NCI-H2029 (cell line): ENCODE results near the gene RGL4.
A peak's percentile ranks its signal among the peaks of the same experiment; 100 is the strongest.
"Not testable (repeated sequence)": the region's sequence is repeated elsewhere in the genome, so short reads cannot be mapped to it uniquely, and the experiment has no call there.

Experiments
- DNase-seq: peaks from one replicate; lab custom pipeline; 2025; lab: John Stamatoyannopoulos, UW

Gene RGL4

GRCh38 chr22:23698673-23699235 lies 7.9 kb downstream of the RGL4 start:
- no peak for DNase-seq

GRCh38 chr22:23700706-23701105 lies 9.9 kb downstream of the RGL4 start:
- DNase-seq, result no peak

GRCh38 chr22:23704062-23704461 lies 13.2 kb downstream of the RGL4 start:
- no peak for DNase-seq

- DNase-seq, result no peak
These were observed 14.0 kb downstream of the RGL4 start for GRCh38 chr22:23704829-23705228.

- DNase-seq, result no peak
These were observed 14.5 kb downstream of the RGL4 start for GRCh38 chr22:23705358-23705757.

- DNase-seq, result no peak
These were observed 17.5 kb downstream of the RGL4 start for GRCh38 chr22:23708270-23708669.

- no peak for DNase-seq
These were observed 18.3 kb downstream of the RGL4 start for GRCh38 chr22:23709107-23709506.

- no peak for DNase-seq
These were observed 21.4 kb downstream of the RGL4 start for GRCh38 chr22:23712256-23712655.

GRCh38 chr22:23713696-23714595 lies 23.1 kb downstream of the RGL4 start:
- no peak for DNase-seq

- DNase-seq, result no peak
These were observed 24.1 kb downstream of the RGL4 start for GRCh38 chr22:23714596-23715578.

- DNase-seq, result no peak
These were observed 25.1 kb downstream of the RGL4 start for GRCh38 chr22:23715806-23716375.

- DNase-seq, result peak; percentile 73
These were observed 26.3 kb downstream of the RGL4 start for GRCh38 chr22:23716811-23717801.

- DNase-seq, result no peak
These were observed 27.8 kb downstream of the RGL4 start for GRCh38 chr22:23718371-23719165.

- no peak for DNase-seq
These were observed 30.0 kb downstream of the RGL4 start for GRCh38 chr22:23720855-23721254.

- DNase-seq, result no peak
These were observed 31.3 kb downstream of the RGL4 start for GRCh38 chr22:23722160-23722559.

GRCh38 chr22:23722724-23723123 lies 31.9 kb downstream of the RGL4 start:
- no peak for DNase-seq

- DNase-seq, result not testable (repeated sequence)
These were observed 37.3 kb downstream of the RGL4 start for GRCh38 chr22:23728108-23728507.

GRCh38 chr22:23737696-23738095 lies 46.9 kb downstream of the RGL4 start:
- no peak for DNase-seq

GRCh38 chr22:23742505-23743264 lies 51.9 kb downstream of the RGL4 start:
- no peak for DNase-seq
